OCI-LY1 (cell line): Measurements from ENCODE around the gene CYSLTR1.
"Not testable (repeated sequence)": the region's sequence is repeated elsewhere in the genome, so short reads cannot be mapped to it uniquely, and the experiment has no call there.

Experiments used
- H2AFZ ChIP-seq: fragments of 200-600 bp; sonication (generic), shearing (Covaris generic); 2 replicates; pipeline ENCODE4 v1.6.0; 2014; ENCODE audit warnings: antibody characterized with exemption, mild to moderate bottlenecking, low read length
- H3F3A ChIP-seq: fragments of 200-600 bp; sonication (generic), shearing (Covaris generic); 2 replicates; pipeline ENCODE4 v1.6.0; 2014; ENCODE audit warnings: mild to moderate bottlenecking, antibody characterized with exemption, low read length, moderate library complexity; ENCODE audit not compliant: insufficient read depth
- H3K27ac ChIP-seq: fragments of 200-600 bp; sonication (generic); 2 replicates; pipeline ENCODE4 v1.5.1; 2014; ENCODE audit warnings: low read length, mixed run types, mild to moderate bottlenecking, low read depth; ENCODE audit not compliant: poor library complexity, severe bottlenecking
- H3K27me3 ChIP-seq: fragments of 200-600 bp; sonication (generic); 2 replicates; pipeline ENCODE4 v1.6.0; 2014; ENCODE audit warnings: antibody characterized with exemption, mild to moderate bottlenecking, low read length, moderate library complexity; ENCODE audit not compliant: insufficient read depth
- H3K36me3 ChIP-seq: fragments of 200-600 bp; sonication (generic); 2 replicates; pipeline ENCODE4 v1.6.1; 2014; ENCODE audit warnings: mild to moderate bottlenecking, antibody characterized with exemption, low read length, moderate library complexity, mixed read lengths; ENCODE audit not compliant: insufficient read depth
- H3K4me1 ChIP-seq: fragments of 200-600 bp; sonication (generic); 2 replicates; pipeline ENCODE4 v1.5.1; 2014; ENCODE audit warnings: mild to moderate bottlenecking, low read length, moderate library complexity; ENCODE audit not compliant: insufficient read depth, severe bottlenecking
- H3K4me2 ChIP-seq: fragments of 200-600 bp; sonication (generic), shearing (Covaris generic); 2 replicates; pipeline ENCODE4 v1.6.1; 2014; ENCODE audit warnings: low read length
- H3K4me3 ChIP-seq: fragments of 200-600 bp; sonication (generic); 2 replicates; pipeline ENCODE4 v1.5.1; 2014; ENCODE audit warnings: low read length, low read depth, mild to moderate bottlenecking, mixed read lengths; ENCODE audit not compliant: poor library complexity, severe bottlenecking
- H3K79me2 ChIP-seq: fragments of 200-600 bp; shearing (Covaris generic); 2 replicates; pipeline ENCODE4 v1.6.1; 2016; ENCODE audit warnings: mixed run types, low read length, mixed read lengths; ENCODE audit not compliant: insufficient read depth
- H3K9ac ChIP-seq: fragments of 200-600 bp; sonication (generic), shearing (Covaris generic); 2 replicates; pipeline ENCODE4 v1.6.1; 2014; ENCODE audit warnings: mild to moderate bottlenecking, low read length, mixed read lengths
- H3K9me2 ChIP-seq: fragments of 200-600 bp; sonication (generic), shearing (Covaris generic); 2 replicates; pipeline ENCODE4 v1.6.1; 2014; ENCODE audit warnings: low read depth, mild to moderate bottlenecking, low read length, mixed read lengths
- H3K9me3 ChIP-seq: fragments of 200-600 bp; shearing (Covaris generic); 2 replicates; pipeline ENCODE4 v1.6.1; 2014; ENCODE audit warnings: low read length, mixed read lengths
- H4K20me1 ChIP-seq: fragments of 200-600 bp; sonication (generic), shearing (Covaris generic); 2 replicates; pipeline ENCODE4 v1.6.0; 2016; ENCODE audit warnings: mild to moderate bottlenecking, low read length; ENCODE audit not compliant: insufficient read depth
- CTCF ChIP-seq: fragments of 200-600 bp; sonication (generic), shearing (Covaris generic); IDR thresholded peaks from 2 replicates; pipeline ENCODE4 v1.5.1; 2017; ENCODE audit warnings: mild to moderate bottlenecking, antibody characterized with exemption, low read length, moderate library complexity, mixed read lengths
- EZH2 ChIP-seq: fragments of 200-600 bp; sonication (generic), shearing (Covaris generic); IDR thresholded peaks from 2 replicates; pipeline ENCODE4 v1.8.0; 2017; ENCODE audit warnings: borderline replicate concordance, mixed run types, mild to moderate bottlenecking, antibody characterized with exemption, low read length, moderate library complexity, mixed read lengths

CYSLTR1 gene

GRCh38 chrX:78283511-78283910 is 43.9 kb downstream of the CYSLTR1 start:
- no peak overlapping the region for H3K9ac ChIP-seq
- H3K4me3 ChIP-seq: no peak overlapping the region
- no peaks in the 10 kb centered on the region for H4K20me1 ChIP-seq
- H3K9me3 ChIP-seq: no peaks in the 10 kb centered on the region
- no peak overlapping the region for H3K27ac ChIP-seq
- TF ChIP-seq CTCF (no peak), EZH2 (no peak)
- H3K4me1 ChIP-seq: no peaks in the 10 kb centered on the region
- no peaks in the 10 kb centered on the region for H3K36me3 ChIP-seq
- H3K27me3 ChIP-seq: no peaks in the 10 kb centered on the region
- H3K4me2 ChIP-seq: no peak overlapping the region
- H3K79me2 ChIP-seq: no peaks in the 10 kb centered on the region
- no peaks in the 10 kb centered on the region for H3K9me2 ChIP-seq
- no peak overlapping the region for H2AFZ ChIP-seq
- H3F3A ChIP-seq: no peaks in the 10 kb centered on the region

GRCh38 chrX:78237127-78237526 is 90.3 kb downstream of the CYSLTR1 start:
- Histone ChIP-seq H3K27ac (no peak overlapping the region), H3K4me2 (no peak overlapping the region), H3K9me2 (no peaks in the 10 kb centered on the region), H2AFZ (no peak overlapping the region), H3K9me3 (no peaks in the 10 kb centered on the region), H3K9ac (no peak overlapping the region), H4K20me1 (no peaks in the 10 kb centered on the region), H3K4me3 (no peak overlapping the region), H3K36me3 (no peaks in the 10 kb centered on the region), H3K27me3 (no peaks in the 10 kb centered on the region), H3K79me2 (no peaks in the 10 kb centered on the region), H3K4me1 (no peaks in the 10 kb centered on the region), H3F3A (no peaks in the 10 kb centered on the region)
- no peak for TF ChIP-seq EZH2
- no peak for TF ChIP-seq CTCF

GRCh38 chrX:78226047-78226446 is 101.4 kb downstream of the CYSLTR1 start:
- not testable (repeated sequence) for H4K20me1 ChIP-seq

More at GRCh38 chrX:78226047-78226446, 101.4 kb downstream of the CYSLTR1 start:
- H3K79me2 ChIP-seq, H3K9me3 ChIP-seq, H3K4me1 ChIP-seq, H3K4me3 ChIP-seq, H3K36me3 ChIP-seq, H3K9me2 ChIP-seq, H3K4me2 ChIP-seq, H2AFZ ChIP-seq, H3F3A ChIP-seq, H3K27me3 ChIP-seq, H3K9ac ChIP-seq, H3K27ac ChIP-seq: not testable (repeated sequence)
